Body of pancreas (tissue), 4 donors: ENCODE data around the gene ADAMTS2. TPM values are rescaled to one million over a fixed set of nuclear protein-coding genes. Genes with fewer than 3 reads are reported as not detected.

ENCODE experiments used
- ATAC-seq: fragments of 150-250 bp; one replicate; pipeline ENCODE4 v1.9.1; 2016
- DNase-seq, 4 donors: peaks; one replicate each; pipeline ENCODE4 v3.0.0-alpha.2; 2019
- H3K27ac ChIP-seq, 4 donors: fragments of 200-600 bp; sonication (generic); 1 replicate in 3 of 4; 2 replicates in 1 of 4; pipeline versions ENCODE4 v1.5.1 to v1.6.1; 2016 to 2019; ENCODE audit warnings: mild to moderate bottlenecking in 1 of 4, mixed read lengths in 1 of 4, moderate library complexity in 1 of 4
- H3K27me3 ChIP-seq, 2 donors: fragments of 200-600 bp; sonication (generic); one replicate each; pipeline ENCODE4 v1.6.0; 2016; ENCODE audit warnings: mild to moderate bottlenecking in 1 of 2
- H3K36me3 ChIP-seq, 2 donors: fragments of 200-600 bp; sonication (generic); replicated peaks in 1 of 2; 2 replicates each; pipeline ENCODE4 v1.5.1; 2016; ENCODE audit warnings: low read depth in 2 of 2; ENCODE audit not compliant: insufficient read depth in 1 of 2
- H3K4me1 ChIP-seq: fragments of 200-600 bp; sonication (generic); one replicate; pipeline ENCODE4 v1.6.0; 2016
- H3K4me3 ChIP-seq, 2 donors: fragments of 200-600 bp; sonication (generic); 1 replicate in 1 of 2; 2 replicates in 1 of 2; pipeline ENCODE4 v1.5.1; 2016 to 2019
- H3K9me3 ChIP-seq, 3 donors: fragments of 200-600 bp; sonication (generic); 1 replicate in 2 of 3; 2 replicates in 1 of 3; pipeline ENCODE4 v1.5.1; 2016
- POLR2A ChIP-seq, 3 donors: fragments of 450-650 bp; IDR thresholded peaks; one replicate each; pipeline ENCODE4 v1.6.1; 2016; ENCODE audit warnings: antibody characterized with exemption in 3 of 3, mild to moderate bottlenecking in 2 of 3
- WGBS, 2 donors: methylation state at CpG; one replicate each; pipeline ENCODE4 v1.1.5; 2017; 5-methylcytosine and 5-hydroxymethylcytosine counted together
- intact Hi-C: fragments of 100-400 bp; cut with DNase I; formaldehyde crosslinking; loops from one replicate; pipeline ENCODE4 v1.15.1; 2023
- total RNA-seq, 2 donors: library from RNA; depleted of rRNA; stranded (reverse); fragments of >200 nt; gene quantifications; one replicate each; pipeline ENCODE4 v1.1.0, GENCODE V29; 2016
- TF ChIP-seq, protein P1 (sequence below), 7 experiments: fragments of 450-650 bp in 4 of 7; fragments of 200-600 bp in 3 of 7; sonication (generic) in 3 of 7; IDR thresholded peaks; one replicate each; pipeline ENCODE4 v1.5.1; 2016 to 2019; ENCODE audit warnings: antibody characterized with exemption in 7 of 7

Gene ADAMTS2
- total RNA-seq, 2 donors from 2014 or later, result 9.1 to 19.1 TPM

DNA sequence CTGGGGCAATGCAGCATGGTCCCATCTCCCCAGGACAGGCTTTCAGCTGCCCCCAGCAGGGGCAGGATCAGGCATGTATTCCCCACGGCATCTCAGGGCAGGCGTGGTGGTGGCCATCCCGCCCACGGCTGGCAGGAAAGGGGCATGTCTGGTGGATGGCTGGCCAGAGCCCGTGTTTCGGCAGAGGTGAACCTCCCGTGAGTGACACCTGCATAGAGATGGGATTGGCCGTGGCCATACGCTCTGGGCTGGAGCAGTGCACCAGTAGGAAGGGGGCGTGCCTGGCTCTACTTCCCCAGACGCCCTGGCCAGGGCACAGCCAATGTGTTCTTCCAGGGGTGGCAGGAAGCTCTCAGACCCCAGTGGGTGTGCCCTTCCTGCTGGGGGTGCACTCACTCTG, 146.0 kb downstream of the ADAMTS2 start:
- no peak for DNase-seq
- 83 to 86% methylated on average over 7 to 11 of the region's 11 CpGs for WGBS, 2 donors
- ATAC-seq, result no peak
- H3K27ac ChIP-seq, result no peak overlapping the region
- no peaks in the 10 kb centered on the region for H3K27me3 ChIP-seq
- H3K9me3 ChIP-seq, result no peaks in the 10 kb centered on the region
- TF ChIP-seq, protein P1, sequence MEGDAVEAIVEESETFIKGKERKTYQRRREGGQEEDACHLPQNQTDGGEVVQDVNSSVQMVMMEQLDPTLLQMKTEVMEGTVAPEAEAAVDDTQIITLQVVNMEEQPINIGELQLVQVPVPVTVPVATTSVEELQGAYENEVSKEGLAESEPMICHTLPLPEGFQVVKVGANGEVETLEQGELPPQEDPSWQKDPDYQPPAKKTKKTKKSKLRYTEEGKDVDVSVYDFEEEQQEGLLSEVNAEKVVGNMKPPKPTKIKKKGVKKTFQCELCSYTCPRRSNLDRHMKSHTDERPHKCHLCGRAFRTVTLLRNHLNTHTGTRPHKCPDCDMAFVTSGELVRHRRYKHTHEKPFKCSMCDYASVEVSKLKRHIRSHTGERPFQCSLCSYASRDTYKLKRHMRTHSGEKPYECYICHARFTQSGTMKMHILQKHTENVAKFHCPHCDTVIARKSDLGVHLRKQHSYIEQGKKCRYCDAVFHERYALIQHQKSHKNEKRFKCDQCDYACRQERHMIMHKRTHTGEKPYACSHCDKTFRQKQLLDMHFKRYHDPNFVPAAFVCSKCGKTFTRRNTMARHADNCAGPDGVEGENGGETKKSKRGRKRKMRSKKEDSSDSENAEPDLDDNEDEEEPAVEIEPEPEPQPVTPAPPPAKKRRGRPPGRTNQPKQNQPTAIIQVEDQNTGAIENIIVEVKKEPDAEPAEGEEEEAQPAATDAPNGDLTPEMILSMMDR (IDR thresholded peaks at IDR 0.05), result no peak
- TF ChIP-seq POLR2A (IDR thresholded peaks at IDR 0.05), result no peak
- no peaks in the 10 kb centered on the region for H3K36me3 ChIP-seq
- intact Hi-C loops, result no loop called here
- H3K4me3 ChIP-seq, result no peak overlapping the region
- no peaks in the 10 kb centered on the region for H3K4me1 ChIP-seq

DNA sequence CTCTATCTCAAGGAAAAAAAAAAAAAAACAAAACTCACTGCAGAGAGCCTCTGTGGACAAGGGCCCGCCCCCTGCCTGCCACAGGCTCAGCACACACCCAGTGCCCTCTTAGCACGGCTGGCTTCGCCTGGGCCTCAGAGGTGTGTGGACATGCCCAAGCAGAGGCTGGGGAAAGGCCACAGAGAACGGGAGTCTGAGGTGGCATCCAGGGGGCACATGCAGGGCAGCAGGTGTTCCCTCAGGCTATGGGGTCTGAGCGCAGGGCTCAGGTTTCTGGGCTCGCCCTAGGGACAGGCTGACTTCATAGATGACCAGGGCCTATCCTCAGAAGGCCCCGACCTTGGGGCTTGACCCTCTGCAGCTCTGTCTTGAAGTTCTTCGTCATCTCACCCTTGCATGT, 146.4 kb downstream of the ADAMTS2 start:
- Histone ChIP-seq H3K9me3 (no peaks in the 10 kb centered on the region), H3K27ac (no peak overlapping the region), H3K4me1 (no peaks in the 10 kb centered on the region), H3K36me3 (no peaks in the 10 kb centered on the region), H3K27me3 (no peaks in the 10 kb centered on the region), H3K4me3 (no peak overlapping the region)
- DNase-seq, result no peak
- intact Hi-C loops, result no loop called here
- no peak for ATAC-seq
- TF ChIP-seq, protein P1 (IDR thresholded peaks at IDR 0.05), result no peak
- no peak for TF ChIP-seq POLR2A (IDR thresholded peaks at IDR 0.05)
- 79 to 81% methylated on average over 6 to 8 of the region's 8 CpGs for WGBS, 2 donors

- intact Hi-C loops, result no loop called here
- WGBS, 2 donors, result 66 to 67% methylated on average over 10 of the region's 10 CpGs
- H3K4me3 ChIP-seq, result no peak overlapping the region
- DNase-seq (no peak), ATAC-seq (no peak)
- no peaks in the 10 kb centered on the region for H3K4me1 ChIP-seq
- H3K27ac ChIP-seq, result no peak overlapping the region
- no peak for TF ChIP-seq POLR2A (IDR thresholded peaks at IDR 0.05)
- TF ChIP-seq, protein P1 (IDR thresholded peaks at IDR 0.05), result no peak
- H3K27me3 ChIP-seq, result no peaks in the 10 kb centered on the region
- no peaks in the 10 kb centered on the region for H3K9me3 ChIP-seq
- H3K36me3 ChIP-seq, result no peaks in the 10 kb centered on the region
These were observed 148.7 kb downstream of the ADAMTS2 start for GRCh38 chr5:179196405-179197079.

DNA sequence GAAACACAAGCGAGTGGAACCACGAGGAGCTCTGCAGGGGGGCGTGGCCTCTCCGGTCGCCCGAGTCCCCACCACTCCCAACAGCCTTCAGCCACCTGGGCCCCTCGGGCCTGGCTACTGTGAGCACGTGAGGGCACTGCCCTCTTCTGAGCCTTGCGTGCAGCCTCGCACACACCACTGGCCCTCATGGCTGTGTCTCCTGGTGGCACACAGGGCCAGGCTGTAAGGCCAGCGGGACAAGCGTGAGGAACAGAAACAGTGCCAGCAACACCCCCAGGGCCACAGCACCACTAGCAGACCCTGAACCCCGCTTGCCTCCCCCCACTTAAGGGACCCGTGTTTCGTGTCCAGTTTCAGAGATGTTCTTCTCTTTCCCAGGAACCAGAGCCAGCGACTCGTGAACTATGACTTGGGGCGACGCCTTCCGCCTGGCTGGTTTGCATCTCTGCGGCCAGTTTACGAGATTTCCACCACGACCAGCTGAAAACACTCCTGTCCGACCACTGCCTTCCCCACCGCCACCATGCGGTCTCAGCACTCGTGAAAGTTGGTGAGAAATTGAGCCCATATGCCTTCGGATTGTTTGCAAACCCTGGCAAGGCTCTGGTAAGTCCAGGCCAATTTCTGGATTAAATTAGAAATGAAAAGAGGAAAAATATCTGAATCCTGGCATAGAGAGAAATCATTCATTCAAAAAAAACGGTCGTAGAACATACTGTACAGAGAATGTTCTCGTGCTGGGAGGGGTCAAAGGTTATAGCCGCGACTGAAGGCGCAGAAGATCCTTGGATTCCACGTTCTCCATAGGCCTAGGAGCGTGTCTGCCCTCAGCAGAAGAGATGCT, 149.5 kb downstream of the ADAMTS2 start:
- Histone ChIP-seq H3K4me1 (no peaks in the 10 kb centered on the region), H3K27me3 (no peaks in the 10 kb centered on the region), H3K9me3 (no peaks in the 10 kb centered on the region), H3K36me3 (no peaks in the 10 kb centered on the region), H3K4me3 (no peak overlapping the region), H3K27ac (peak overlapping the region in 1 of 4 donors; percentile 3)
- TF ChIP-seq POLR2A (IDR thresholded peaks at IDR 0.05), result no peak
- TF ChIP-seq, protein P1 (IDR thresholded peaks at IDR 0.05), result no peak
- intact Hi-C loops, result no loop called here
- DNase-seq, result peak in 1 of 4 donors; percentile 7
- ATAC-seq, result no peak
- 77% methylated on average over 35 to 36 of the region's 36 CpGs for WGBS, 2 donors
